Chondrocyte (in vitro differentiated cells): ENCODE data around the gene SLC5A9. TPM values are rescaled to one million over a fixed set of nuclear protein-coding genes. Genes with fewer than 3 reads are reported as not detected.

Source experiments
- DNase-seq: peaks from one replicate; pipeline ENCODE4 v3.0.0; 2021; ENCODE audit warnings: mixed read lengths, low spot score
- H3K27ac Mint-ChIP-seq: one replicate; pipeline ENCODE4 v1.8.0; 2021; ENCODE audit warnings: mild to moderate bottlenecking, moderate library complexity, mixed read lengths; ENCODE audit not compliant: unreplicated experiment
- H3K27me3 Mint-ChIP-seq: 2 replicates; pipeline ENCODE4 v1.8.0; 2021; ENCODE audit warnings: low read depth, mixed read lengths
- H3K36me3 Mint-ChIP-seq: 2 replicates; pipeline ENCODE4 v1.8.0; 2021; ENCODE audit warnings: low read depth, mixed read lengths
- H3K4me1 Mint-ChIP-seq: 2 replicates; pipeline ENCODE4 v1.8.0; 2021; ENCODE audit warnings: low read depth, mild to moderate bottlenecking, mixed read lengths
- H3K4me3 Mint-ChIP-seq: one replicate; pipeline ENCODE4 v1.8.0; 2021; ENCODE audit warnings: mild to moderate bottlenecking, moderate library complexity, mixed read lengths; ENCODE audit not compliant: unreplicated experiment
- H3K9me3 Mint-ChIP-seq: 2 replicates; pipeline ENCODE4 v1.8.0; 2021; ENCODE audit warnings: low read depth, mixed read lengths
- total RNA-seq: library from RNA; stranded (reverse); gene quantifications from 3 replicates; pipeline ENCODE4 v1.2.1, GENCODE V29; 2021
- TF ChIP-seq, protein P1 (sequence below): fragments of 200-600 bp; sonication (generic); IDR thresholded peaks from 2 replicates; pipeline ENCODE4 v1.5.0; 2021; ENCODE audit warnings: antibody characterized with exemption, mild to moderate bottlenecking, moderate library complexity

Gene SLC5A9
- total RNA-seq, 1 donor from 2014 or later: not detected

DNA sequence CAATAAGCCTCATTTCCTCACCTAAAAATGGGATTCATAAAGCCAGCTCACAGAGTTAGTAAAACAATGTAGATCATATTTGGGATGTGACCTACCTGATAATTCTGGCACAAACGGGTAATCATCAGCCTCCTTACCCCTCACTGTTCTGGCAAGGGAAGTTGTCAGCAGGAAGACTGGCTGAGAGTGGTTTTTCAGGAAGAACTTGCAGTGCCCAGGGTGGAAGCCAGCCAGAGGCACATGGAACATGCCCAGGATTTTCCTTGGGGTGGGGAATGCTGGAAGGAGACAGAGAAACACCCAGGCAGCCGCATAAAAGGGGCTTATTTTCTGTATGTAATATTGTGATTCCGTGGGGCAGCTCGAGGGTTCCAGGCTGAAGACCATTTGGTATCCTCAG is 7.7 kb upstream of the SLC5A9 start:
- Mint-ChIP-seq H3K4me1 (no peaks in the 10 kb centered on the region), H3K9me3 (peaks cover 3% of the 10 kb centered on the region), H3K27me3 (peaks cover 31% of the 10 kb centered on the region), H3K4me3 (no peak overlapping the region), H3K27ac (no peak overlapping the region), H3K36me3 (no peaks in the 10 kb centered on the region)
- DNase-seq: no peak
- TF ChIP-seq, protein P1, sequence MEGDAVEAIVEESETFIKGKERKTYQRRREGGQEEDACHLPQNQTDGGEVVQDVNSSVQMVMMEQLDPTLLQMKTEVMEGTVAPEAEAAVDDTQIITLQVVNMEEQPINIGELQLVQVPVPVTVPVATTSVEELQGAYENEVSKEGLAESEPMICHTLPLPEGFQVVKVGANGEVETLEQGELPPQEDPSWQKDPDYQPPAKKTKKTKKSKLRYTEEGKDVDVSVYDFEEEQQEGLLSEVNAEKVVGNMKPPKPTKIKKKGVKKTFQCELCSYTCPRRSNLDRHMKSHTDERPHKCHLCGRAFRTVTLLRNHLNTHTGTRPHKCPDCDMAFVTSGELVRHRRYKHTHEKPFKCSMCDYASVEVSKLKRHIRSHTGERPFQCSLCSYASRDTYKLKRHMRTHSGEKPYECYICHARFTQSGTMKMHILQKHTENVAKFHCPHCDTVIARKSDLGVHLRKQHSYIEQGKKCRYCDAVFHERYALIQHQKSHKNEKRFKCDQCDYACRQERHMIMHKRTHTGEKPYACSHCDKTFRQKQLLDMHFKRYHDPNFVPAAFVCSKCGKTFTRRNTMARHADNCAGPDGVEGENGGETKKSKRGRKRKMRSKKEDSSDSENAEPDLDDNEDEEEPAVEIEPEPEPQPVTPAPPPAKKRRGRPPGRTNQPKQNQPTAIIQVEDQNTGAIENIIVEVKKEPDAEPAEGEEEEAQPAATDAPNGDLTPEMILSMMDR: no peak

DNA sequence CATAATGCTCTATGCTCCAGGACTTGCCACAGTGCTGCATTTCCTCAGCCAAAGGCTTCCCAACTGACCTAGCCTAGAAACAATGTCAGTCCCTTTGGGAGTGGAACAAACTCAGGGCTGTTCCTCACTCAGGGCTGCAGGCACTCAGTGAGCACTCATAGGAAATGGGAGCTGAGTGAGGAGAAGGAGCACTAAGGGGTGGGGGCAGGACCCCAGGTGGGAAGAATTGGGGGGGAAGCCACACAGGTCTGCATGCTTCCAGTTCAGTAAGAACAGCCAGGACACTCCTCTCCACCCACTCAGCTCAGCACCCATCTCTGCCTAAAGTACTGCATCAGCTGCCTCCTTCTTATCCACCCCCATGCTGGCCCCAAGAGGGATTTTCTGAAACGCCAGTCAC is 7.3 kb upstream of the SLC5A9 start:
- Mint-ChIP-seq H3K27ac (no peak overlapping the region), H3K4me3 (no peak overlapping the region), H3K27me3 (peaks cover 33% of the 10 kb centered on the region), H3K36me3 (no peaks in the 10 kb centered on the region), H3K9me3 (peaks cover 3% of the 10 kb centered on the region), H3K4me1 (no peaks in the 10 kb centered on the region)
- TF ChIP-seq, protein P1: no peak
- DNase-seq: no peak

DNA sequence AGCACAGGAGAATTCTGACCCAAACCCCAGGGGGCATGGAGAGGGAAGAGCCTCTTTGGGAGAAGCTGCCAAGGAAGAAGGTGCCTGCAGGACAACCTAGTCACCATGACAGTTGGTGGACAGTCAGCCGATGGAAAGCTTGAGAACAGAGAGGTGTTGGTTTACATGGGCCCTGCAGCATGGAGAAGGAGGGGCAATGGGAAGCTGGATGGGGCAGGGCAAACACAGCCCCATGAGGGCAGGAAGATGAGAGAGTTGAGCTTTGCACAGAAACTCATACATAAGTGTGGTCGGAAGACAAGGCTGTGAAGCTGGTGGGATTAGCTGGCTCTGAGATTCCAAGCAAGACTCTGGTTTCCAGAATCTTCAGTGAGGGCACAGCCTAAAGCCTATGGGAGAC is 6.6 kb upstream of the SLC5A9 start:
- Mint-ChIP-seq H3K4me1 (no peaks in the 10 kb centered on the region), H3K27ac (no peak overlapping the region)

DNA sequence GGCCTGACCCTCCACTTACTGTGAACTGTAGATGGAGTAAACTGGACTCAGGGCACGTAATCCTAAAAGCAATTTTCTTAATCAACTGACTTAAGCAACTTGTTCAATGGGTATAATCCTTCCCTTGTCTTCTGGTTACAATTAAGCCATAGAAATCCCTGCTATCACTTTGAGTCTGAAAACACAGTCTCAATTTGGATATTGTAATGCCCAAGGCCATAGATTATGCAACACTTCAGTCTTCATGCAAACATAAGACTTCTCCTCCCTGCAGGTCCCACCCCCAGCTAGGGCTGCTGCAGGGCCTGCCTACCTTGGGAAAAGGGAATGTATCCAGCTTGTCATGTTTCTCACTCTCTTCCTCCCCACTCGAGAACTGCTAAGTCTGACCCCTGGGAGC is 6.2 kb upstream of the SLC5A9 start:
- no peak overlapping the region for H3K4me3 Mint-ChIP-seq
- peaks cover 3% of the 10 kb centered on the region for H3K9me3 Mint-ChIP-seq
- H3K27ac Mint-ChIP-seq: no peak overlapping the region
- H3K36me3 Mint-ChIP-seq: no peaks in the 10 kb centered on the region
- DNase-seq: no peak
- H3K27me3 Mint-ChIP-seq: peaks cover 34% of the 10 kb centered on the region
- TF ChIP-seq, protein P1: no peak
- no peaks in the 10 kb centered on the region for H3K4me1 Mint-ChIP-seq

More for the DNA sequence above, 6.6 kb upstream of the SLC5A9 start:
- H3K36me3 Mint-ChIP-seq: no peaks in the 10 kb centered on the region
- peaks cover 3% of the 10 kb centered on the region for H3K9me3 Mint-ChIP-seq
- DNase-seq: no peak
- H3K27me3 Mint-ChIP-seq: peaks cover 34% of the 10 kb centered on the region
- no peak overlapping the region for H3K4me3 Mint-ChIP-seq
- TF ChIP-seq, protein P1: no peak

DNA sequence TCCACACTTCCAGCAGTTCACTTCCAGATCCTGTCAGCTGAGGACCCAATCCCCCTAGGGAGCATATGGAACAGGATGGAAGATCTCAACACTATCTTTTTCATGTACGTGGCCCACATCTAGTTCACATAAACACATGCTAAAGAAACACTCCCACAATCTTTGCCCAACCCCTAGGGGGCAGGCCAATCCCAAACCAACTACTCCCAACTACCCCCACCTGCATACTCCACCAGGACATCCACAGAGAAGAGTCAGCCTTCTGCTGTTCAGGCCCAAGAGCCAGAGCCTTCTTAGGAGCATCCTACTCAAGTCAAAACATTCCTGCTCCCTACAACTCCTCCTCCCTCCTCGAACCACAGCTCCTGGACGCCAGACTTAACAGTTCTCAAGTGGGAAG is 5.6 kb upstream of the SLC5A9 start:
- DNase-seq: no peak
- Mint-ChIP-seq H3K4me3 (no peak overlapping the region), H3K4me1 (no peaks in the 10 kb centered on the region), H3K27ac (no peak overlapping the region), H3K9me3 (peaks cover 3% of the 10 kb centered on the region), H3K27me3 (peaks cover 30% of the 10 kb centered on the region), H3K36me3 (no peaks in the 10 kb centered on the region)
- TF ChIP-seq, protein P1: no peak
